ENCODE measurements around the gene DPH5.

DNA sequence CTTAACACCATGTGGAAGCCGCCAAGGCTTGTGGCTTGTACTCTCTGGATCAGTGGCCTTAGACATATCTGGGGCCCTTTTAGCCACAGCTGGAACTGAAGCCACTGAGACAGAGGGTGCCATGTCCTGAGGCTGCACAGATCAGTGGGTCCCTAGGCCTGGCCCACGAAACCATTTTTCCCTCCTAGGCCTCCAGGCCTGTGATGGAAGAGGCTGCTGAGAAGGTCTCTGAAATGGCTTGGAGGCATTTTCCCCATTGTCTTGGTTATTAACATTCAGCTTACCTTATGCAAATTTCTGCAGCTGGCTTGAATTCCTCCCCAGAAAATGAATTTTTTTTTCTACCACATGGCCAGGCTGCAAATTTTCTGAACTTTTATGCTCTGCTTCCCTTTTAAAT, 15.1 kb upstream of the DPH5 start:
- TF ChIP-seq CTCF (IDR thresholded peaks at IDR 0.05; ENCODE audit: borderline replicate concordance, extremely low read depth, low read length, poor library complexity, severe bottlenecking) (no peak), EZH2 (IDR thresholded peaks at IDR 0.05; ENCODE audit: borderline replicate concordance, low read depth, low read length, severe bottlenecking) (no peak)
